GM12878 (cell line): ENCODE measurements around the gene PKM. TPM values are rescaled to one million over a fixed set of nuclear protein-coding genes. Genes with fewer than 3 reads are reported as not detected.

ENCODE experiments used
- ATAC-seq: fragments of 200-7000 bp; cut with Tn5 transposase; 3 replicates; pipeline ENCODE4 v1.9.1; 2020; ENCODE audit warnings: mild to moderate bottlenecking, moderate library complexity
- BruUV-seq: library from RNA; stranded (reverse); fragments of 400-500 nt; replicated peaks from 2 replicates; lab custom pipeline; 2021; lab: Mats Ljungman, UMichigan
- CTCF ChIA-PET: fragments of 300-600 bp; sonication (Branson Sonifier 250); formaldehyde crosslinking; extraction: SDS; loops from one replicate; lab custom pipeline; 2021; ENCODE audit warnings: inconsistent platforms; lab: Yijun Ruan, JAX
- POLR2A ChIA-PET: fragments of 350-600 bp; formaldehyde crosslinking; extraction: SDS; loops from one replicate; lab custom pipeline; 2021; ENCODE audit warnings: inconsistent platforms; lab: Charles Lee
- RAD21 ChIA-PET: fragments of 300-600 bp; sonication (Branson Sonifier 250); formaldehyde crosslinking; loops from one replicate; lab custom pipeline; 2023; ENCODE audit warnings: antibody characterized with exemption; ENCODE audit not compliant: unreplicated experiment; lab: Charles Lee
- SMC1A ChIA-PET: fragments of 300-600 bp; sonication (Branson Sonifier 250); formaldehyde crosslinking; loops from one replicate; lab custom pipeline; 2023; ENCODE audit not compliant: unreplicated experiment, uncharacterized antibody; lab: Charles Lee
- DNase-seq: peaks from one replicate; pipeline ENCODE4 v3.0.0-alpha.2; 2011; ENCODE audit warnings: low read depth, low spot score
- FAIRE-seq: peaks from 3 replicates; lab custom pipeline; 2011; peaks lifted over from hg19 to GRCh38; lab: Jason Lieb, UNC
- H2AFZ ChIP-seq: 2 replicates; pipeline ENCODE4 v1.6.0; 2011; ENCODE audit warnings: low read depth, low read length, control low read depth; ENCODE audit not compliant: control insufficient read depth
- H3K27ac ChIP-seq: 2 replicates; pipeline ENCODE4 v1.5.1; 2011; ENCODE audit warnings: control low read depth; ENCODE audit not compliant: control insufficient read depth, insufficient read depth
- H3K27me3 ChIP-seq, 2 experiments: replicated peaks in 1 of 2; 2 replicates each; pipeline versions ENCODE4 v1.6.0 to v1.6.1; 2011; ENCODE audit warnings: low read length in 1 of 2; ENCODE audit not compliant: control insufficient read depth in 2 of 2, insufficient read depth in 2 of 2
- H3K36me3 ChIP-seq, 2 experiments: 2 replicates each; pipeline ENCODE4 v1.5.1; 2011; ENCODE audit warnings: low read length in 1 of 2; ENCODE audit not compliant: control insufficient read depth in 2 of 2, insufficient read depth in 2 of 2
- H3K4me1 ChIP-seq: 2 replicates; pipeline ENCODE4 v1.6.1; 2011; ENCODE audit warnings: mild to moderate bottlenecking, low read length, moderate library complexity, mixed read lengths; ENCODE audit not compliant: control insufficient read depth, insufficient read depth
- H3K4me2 ChIP-seq: 2 replicates; pipeline ENCODE4 v1.6.0; 2011; ENCODE audit warnings: control low read depth; ENCODE audit not compliant: control insufficient read depth, insufficient read depth
- H3K4me3 ChIP-seq: fragments of 200-600 bp; sonication (generic); 2 replicates; pipeline ENCODE4 v1.5.1; 2016
- H3K79me2 ChIP-seq: 2 replicates; pipeline ENCODE4 v1.6.0; 2011; ENCODE audit warnings: low read length; ENCODE audit not compliant: control insufficient read depth, insufficient read depth
- H3K9ac ChIP-seq: 2 replicates; pipeline ENCODE4 v1.8.0; 2011; ENCODE audit warnings: low read length, control low read depth, mixed read lengths; ENCODE audit not compliant: control insufficient read depth, insufficient read depth
- H3K9me3 ChIP-seq: replicated peaks from 3 replicates; pipeline ENCODE4 v1.5.1; 2011; ENCODE audit warnings: mild to moderate bottlenecking, low read length; ENCODE audit not compliant: control insufficient read depth, insufficient read depth
- H4K20me1 ChIP-seq: 2 replicates; pipeline ENCODE4 v1.6.0; 2011; ENCODE audit not compliant: control insufficient read depth, insufficient read depth
- BHLHE40 ChIP-seq, 2 experiments: fragments of 450-650 bp in 1 of 2; IDR thresholded peaks; 2 replicates each; pipeline ENCODE4 v1.6.1; 2011 to 2017; ENCODE audit warnings: low read depth in 2 of 2, borderline replicate concordance in 1 of 2, improper control_type of control experiment in 1 of 2, low read length in 1 of 2, mild to moderate bottlenecking in 1 of 2
- DPF2 ChIP-seq: fragments of 450-650 bp; IDR thresholded peaks from 2 replicates; pipeline ENCODE4 v1.6.1; 2017; ENCODE audit warnings: mild to moderate bottlenecking
- EZH2 ChIP-seq: IDR thresholded peaks from 2 replicates; pipeline ENCODE4 v1.6.1; 2012; ENCODE audit warnings: low read depth, mild to moderate bottlenecking, control low read depth, inconsistent platforms, low read length, borderline replicate concordance; ENCODE audit not compliant: control insufficient read depth
- JUND ChIP-seq: IDR thresholded peaks from 2 replicates; pipeline ENCODE4 v1.6.1; 2012; ENCODE audit warnings: low read depth, mild to moderate bottlenecking, low read length, improper control_type of control experiment, moderate library complexity
- POLR2A ChIP-seq: IDR thresholded peaks from 2 replicates; pipeline ENCODE4 v1.6.1; 2011; ENCODE audit warnings: low read depth, mild to moderate bottlenecking, low read length
- POLR2AphosphoS2 ChIP-seq: IDR thresholded peaks from 2 replicates; pipeline ENCODE4 v1.6.1; 2011; ENCODE audit warnings: low read depth, mild to moderate bottlenecking, low read length, improper control_type of control experiment, moderate library complexity
- RAD51 ChIP-seq: fragments of 450-650 bp; IDR thresholded peaks from 2 replicates; pipeline ENCODE4 v1.6.1; 2016; ENCODE audit warnings: moderate library complexity, mild to moderate bottlenecking, inconsistent platforms
- SMAD5 ChIP-seq: IDR thresholded peaks from 2 replicates; pipeline ENCODE4 v1.6.1; 2016; ENCODE audit warnings: antibody characterized with exemption, low read depth
- TCF7 ChIP-seq: IDR thresholded peaks from 2 replicates; pipeline ENCODE4 v1.6.1; 2014; ENCODE audit warnings: antibody characterized with exemption, borderline replicate concordance
- USF1 ChIP-seq: IDR thresholded peaks from 2 replicates; pipeline ENCODE4 v1.6.1; 2011; ENCODE audit warnings: borderline replicate concordance, low read depth, mild to moderate bottlenecking, moderate library complexity, mixed read lengths, low read length; ENCODE audit not compliant: insufficient read depth; ENCODE audit errors: extremely low read length
- WGBS: methylation state at CpG from one replicate; pipeline ENCODE4 v1.1.6; 2016; ENCODE audit warnings: low lambda C conversion rate; ENCODE audit not compliant: insufficient replicate concordance, insufficient coverage; ENCODE audit errors: missing lambda C conversion rate; 5-methylcytosine and 5-hydroxymethylcytosine counted together
- in situ Hi-C: fragments of 300-500 bp; cut with MboI; formaldehyde crosslinking; loops from 9 replicates; pipeline ENCODE4 v1.14.3; 2018; ENCODE audit warnings: mixed read lengths
- intact Hi-C: fragments of 100-400 bp; cut with micrococcal nuclease; formaldehyde crosslinking; loops from one replicate; pipeline ENCODE4 v1.14.2; 2022; ENCODE audit not compliant: unreplicated experiment
- polyA plus RNA-seq, 11 experiments: library from polyadenylated mRNA; depleted of rRNA in 4 of 11; unstranded in 6 of 11; stranded (reverse) in 5 of 11; fragments of >200 nt; fragmentation: Nextera tagmentation in 4 of 11; fragmentation: Illumina TruSeq in 1 of 11; extraction: Ambion mirVana in 4 of 11; extraction: Trizol in 1 of 11; gene quantifications; 1 replicate in 1 of 11; 2 replicates in 10 of 11; pipeline versions ENCODE4 v1.2.1 to v1.2.3, GENCODE V29; 2011 to 2016; ENCODE audit warnings: inconsistent platforms in 2 of 11, missing spikeins in 2 of 11, low read depth in 1 of 11
- total RNA-seq, 4 experiments: library from RNA; depleted of rRNA in 3 of 4; stranded (reverse); fragments of >200 nt in 3 of 4; fragmentation: Illumina TruSeq in 1 of 4; extraction: Trizol in 1 of 4; gene quantifications; 2 replicates each; pipeline versions ENCODE4 v1.2.1 to v1.2.3, GENCODE V29; 2013 to 2021

The PKM gene
- total and polyA plus RNA-seq, 10 of the 15 experiments (the other 5 are each of a cell fraction or from before 2014, with no cell fraction given): 491 to 2,011 (median 1,433) TPM

GRCh38 chr15:72200395-72201237 lies 30.4 kb downstream of the PKM start:
- RAD21 ChIA-PET: interaction anchor here (0.6 to 1.3 kb wide), 7 partner anchors 26 to 86 kb away, joined by 3 to 6 read pairs (median 3); no protein-coding TSS in a partner anchor
- CTCF ChIA-PET: interaction anchor here (0.8 to 4.4 kb wide), 19 partner anchors 9 to 124 kb away, joined by 3 to 27 read pairs (median 4); no protein-coding TSS in a partner anchor
- DNase-seq (no peak), ATAC-seq (no peak), FAIRE-seq (no peak)
- peaks cover 10% of the 10 kb centered on the region for H4K20me1 ChIP-seq
- TF ChIP-seq EZH2: no peak
- TF ChIP-seq TCF7: no peak
- peak; percentile 49 for TF ChIP-seq USF1
- TF ChIP-seq JUND: no peak
- no peak for TF ChIP-seq SMAD5
- peak in 1 of 2 experiments; percentile 68; a peak in 2 of 4 replicates for TF ChIP-seq BHLHE40 (IDR thresholded peaks at IDR 0.05; ENCODE audit: borderline replicate concordance in 1 of 2, low read depth in 2 of 2, low read length in 1 of 2)
- no peak for TF ChIP-seq DPF2
- TF ChIP-seq RAD51: peak; percentile 49; the same call in 1 of the 2 replicates
- 0 out of 2 replicates have a peak, but pooled peaks have one; percentile 45 for TF ChIP-seq POLR2AphosphoS2
- peak; percentile 60 for TF ChIP-seq POLR2A
- intact Hi-C loops (no loop called here), in situ Hi-C loops (no loop called here)
- H2AFZ ChIP-seq: no peak overlapping the region
- 59% methylated on average over 14 of the region's 15 CpGs for whole genome bisulfite sequencing
- H3K79me2 ChIP-seq: no peaks in the 10 kb centered on the region
- no peak overlapping the region for H3K4me3 ChIP-seq
- no peaks in the 10 kb centered on the region for H3K9me3 ChIP-seq
- POLR2A ChIA-PET: interaction anchor here (0.7 to 1.9 kb wide), 3 partner anchors 14 to 190 kb away, joined by 3 to 4 read pairs (median 3); no protein-coding TSS in a partner anchor
- peaks cover 58 to 60% of the 10 kb centered on the region in 2 experiments for H3K36me3 ChIP-seq
- SMC1A ChIA-PET: interaction anchor here (0.8 to 3.7 kb wide), 11 partner anchors 27 to 329 kb away, joined by 3 to 16 read pairs (median 4); no protein-coding TSS in a partner anchor
- H3K9ac ChIP-seq: no peak overlapping the region
- no peaks in the 10 kb centered on the region for H3K27me3 ChIP-seq
- no peaks in the 10 kb centered on the region for H3K4me1 ChIP-seq
- no peak overlapping the region for H3K4me2 ChIP-seq
- BruUV-seq: no TSS peak
- no peak overlapping the region for H3K27ac ChIP-seq
